RWPE1 (cell line): ENCODE measurements around the gene TCERG1L.

ENCODE experiments used
- CTCF ChIA-PET: fragments of 350-600 bp; sonication (Branson Sonifier 250); formaldehyde crosslinking; extraction: SDS; loops from one replicate; lab custom pipeline; 2021; lab: Yijun Ruan, JAX
- POLR2A ChIA-PET: fragments of 400-600 bp; formaldehyde crosslinking; extraction: SDS; loops from one replicate; lab custom pipeline; 2020; ENCODE audit warnings: antibody characterized with exemption; ENCODE audit not compliant: low non-redundant PET; lab: Yijun Ruan, JAX
- DNase-seq: peaks from one replicate; pipeline ENCODE4 v3.0.0; 2012; ENCODE audit warnings: low spot score
- H3K27ac ChIP-seq: fragments of 450-650 bp; 2 replicates; pipeline ENCODE4 v1.5.1; 2017
- CTCF ChIP-seq: fragments of 450-650 bp; conservative IDR thresholded peaks from 2 replicates; pipeline ENCODE4 v1.5.1; 2017; ENCODE audit warnings: low read depth, mild to moderate bottlenecking

The TCERG1L gene

GRCh38 chr10:131250454-131251145, 60.9 kb downstream of the TCERG1L start:
- no peak overlapping the region for H3K27ac ChIP-seq
- CTCF ChIA-PET: no interaction called here
- TF ChIP-seq CTCF: no peak
- no peak for DNase-seq
- POLR2A ChIA-PET: no interaction called here

GRCh38 chr10:131249955-131250344, 61.6 kb downstream of the TCERG1L start:
- ChIA-PET CTCF (no interaction called here), POLR2A (no interaction called here)
- DNase-seq: no peak
- no peak overlapping the region for H3K27ac ChIP-seq
- TF ChIP-seq CTCF: no peak

GRCh38 chr10:131249238-131249954, 62.1 kb downstream of the TCERG1L start:
- CTCF ChIA-PET: no interaction called here

GRCh38 chr10:131248376-131249165, 63.0 kb downstream of the TCERG1L start:
- DNase-seq: no peak
- no peak overlapping the region for H3K27ac ChIP-seq
- ChIA-PET CTCF (no interaction called here), POLR2A (no interaction called here)
- no peak for TF ChIP-seq CTCF

More at GRCh38 chr10:131249238-131249954, 62.1 kb downstream of the TCERG1L start:
- POLR2A ChIA-PET: no interaction called here
- H3K27ac ChIP-seq: no peak overlapping the region
- no peak for TF ChIP-seq CTCF
- no peak for DNase-seq

- DNase-seq: no peak
- ChIA-PET POLR2A (no interaction called here), CTCF (no interaction called here)
- H3K27ac ChIP-seq: no peak overlapping the region
- no peak for TF ChIP-seq CTCF
Measured at GRCh38 chr10:131247873-131248272, 63.6 kb downstream of the TCERG1L start.

GRCh38 chr10:131246775-131247174, 64.7 kb downstream of the TCERG1L start:
- CTCF ChIA-PET: no interaction called here
- no peak for TF ChIP-seq CTCF
- H3K27ac ChIP-seq: no peak overlapping the region
- POLR2A ChIA-PET: interaction anchor here (0.6 kb wide), 1 partner anchor 401 kb away, joined by 4 read pairs; no protein-coding TSS in a partner anchor
- DNase-seq: no peak
